GM19035 (cell line): ENCODE data around the gene GSX1.
"Not testable (repeated sequence)": the region's sequence is repeated elsewhere in the genome, so short reads cannot be mapped to it uniquely, and the experiment has no call there.

ENCODE experiments used
- ATAC-seq: cut with Tn5 transposase; IDR thresholded peaks from one replicate; pipeline ENCODE4 v1.9.1; 2021; ENCODE audit not compliant: unreplicated experiment

The GSX1 gene

DNA sequence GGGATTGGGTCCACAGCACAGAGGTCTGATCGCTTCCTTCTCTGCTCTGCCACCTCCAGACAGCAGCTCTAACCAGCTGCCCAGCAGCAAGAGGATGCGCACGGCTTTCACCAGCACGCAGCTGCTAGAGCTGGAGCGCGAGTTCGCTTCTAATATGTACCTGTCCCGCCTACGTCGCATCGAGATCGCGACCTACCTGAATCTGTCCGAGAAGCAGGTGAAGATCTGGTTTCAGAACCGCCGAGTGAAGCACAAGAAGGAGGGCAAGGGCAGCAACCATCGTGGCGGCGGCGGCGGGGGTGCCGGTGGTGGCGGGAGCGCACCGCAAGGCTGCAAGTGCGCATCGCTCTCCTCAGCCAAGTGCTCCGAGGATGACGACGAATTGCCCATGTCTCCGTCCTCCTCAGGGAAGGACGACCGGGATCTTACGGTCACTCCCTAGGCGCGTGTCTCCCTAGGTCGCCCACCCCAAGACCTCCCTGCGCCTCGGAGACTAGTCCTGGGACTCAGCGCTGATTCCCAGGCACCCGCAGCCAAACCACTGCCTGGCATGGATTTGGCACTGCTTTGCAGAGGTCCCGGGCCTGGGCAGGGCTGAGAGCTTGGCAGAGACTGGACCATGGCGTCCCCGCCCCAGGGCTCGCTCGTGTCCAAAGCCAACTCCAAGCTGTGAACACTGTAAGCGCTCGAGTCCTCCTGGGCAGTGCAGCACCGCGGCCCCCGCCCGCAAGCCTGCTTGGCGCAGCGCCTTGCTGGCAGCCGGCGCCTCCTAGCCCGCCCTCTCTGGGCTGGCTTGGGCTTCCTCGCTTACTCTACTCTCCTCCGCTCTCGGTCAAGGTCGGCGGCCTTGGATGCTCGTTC, 1.5 kb downstream of the GSX1 start:
- no peak for ATAC-seq

- ATAC-seq, result no peak
Observed at GRCh38 chr13:27794368-27794691, 2.0 kb downstream of the GSX1 start.

DNA sequence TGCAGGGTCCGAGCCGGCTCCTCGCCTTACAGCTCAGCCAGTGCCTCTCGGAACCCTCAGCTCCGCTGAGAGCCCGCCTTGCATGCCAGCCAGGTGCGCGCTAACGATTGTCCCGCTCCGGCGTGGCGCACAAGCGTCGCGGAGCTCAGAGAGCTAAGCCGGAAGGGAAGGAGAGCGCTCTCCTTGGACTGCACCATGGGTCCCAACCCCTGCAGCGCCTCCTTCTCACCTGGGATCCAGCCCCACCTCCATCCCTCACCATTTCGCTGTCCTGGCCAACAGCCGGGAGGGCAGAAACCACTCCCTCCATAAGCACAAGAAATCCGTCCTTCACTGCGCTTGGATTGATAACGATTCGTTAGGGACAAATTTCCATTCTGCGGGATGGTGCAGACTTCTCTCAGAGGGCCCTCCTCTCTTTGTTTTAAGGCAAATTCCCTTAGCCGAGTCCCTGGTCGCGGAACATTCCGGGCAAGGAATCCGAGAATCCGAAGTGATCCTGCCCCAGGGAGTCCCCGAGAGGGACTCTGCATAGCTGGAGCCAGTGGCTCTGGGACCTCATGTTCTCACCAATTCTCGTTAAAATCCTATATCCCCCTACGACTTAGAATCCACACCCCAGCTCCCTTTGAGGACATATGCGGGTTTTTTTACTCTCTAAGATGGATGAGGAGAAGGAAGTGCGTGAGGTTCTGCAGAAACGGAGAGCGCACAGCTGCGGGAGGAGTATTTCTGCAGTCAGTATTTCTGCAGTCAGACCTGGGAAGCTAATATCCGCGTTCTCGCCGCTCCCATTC, 2.8 kb downstream of the GSX1 start:
- ATAC-seq, result no peak

GRCh38 chr13:27795718-27796019, 3.4 kb downstream of the GSX1 start:
- no peak for ATAC-seq

DNA sequence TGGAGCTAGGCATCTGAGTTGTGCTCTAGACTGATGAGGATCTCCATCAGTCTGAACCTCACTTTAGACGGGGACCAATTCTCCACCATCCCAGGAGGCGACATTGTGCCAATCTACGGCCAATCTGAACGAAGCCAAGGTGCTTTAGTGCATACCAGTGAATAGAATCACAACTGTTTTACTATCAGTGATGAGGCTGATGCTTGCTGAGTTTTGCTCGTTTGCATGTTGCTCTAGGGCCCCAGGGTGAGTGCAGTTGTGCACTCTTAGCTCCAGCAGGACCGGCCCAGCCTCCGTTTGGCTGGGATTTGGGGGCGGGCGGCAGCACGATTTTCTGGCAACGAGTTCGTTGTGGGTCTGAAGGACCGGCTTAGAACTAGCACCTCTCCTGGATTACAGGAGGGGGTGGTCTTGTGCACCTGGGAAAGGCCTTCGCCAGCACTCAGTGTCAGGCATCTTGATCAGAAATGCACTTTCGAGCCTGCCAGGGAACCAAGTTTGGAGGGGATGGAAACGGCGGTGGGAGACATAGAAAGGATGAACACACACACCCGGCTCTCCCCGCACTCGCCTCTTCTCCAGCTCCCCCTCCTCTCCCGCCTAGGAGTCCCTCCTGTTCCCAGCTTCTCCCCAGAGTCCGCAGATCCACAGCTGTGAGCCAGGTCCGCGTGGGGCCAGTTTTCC, 4.4 kb downstream of the GSX1 start:
- ATAC-seq, result no peak

GRCh38 chr13:27797228-27797624, 4.9 kb downstream of the GSX1 start:
- ATAC-seq, result no peak

DNA sequence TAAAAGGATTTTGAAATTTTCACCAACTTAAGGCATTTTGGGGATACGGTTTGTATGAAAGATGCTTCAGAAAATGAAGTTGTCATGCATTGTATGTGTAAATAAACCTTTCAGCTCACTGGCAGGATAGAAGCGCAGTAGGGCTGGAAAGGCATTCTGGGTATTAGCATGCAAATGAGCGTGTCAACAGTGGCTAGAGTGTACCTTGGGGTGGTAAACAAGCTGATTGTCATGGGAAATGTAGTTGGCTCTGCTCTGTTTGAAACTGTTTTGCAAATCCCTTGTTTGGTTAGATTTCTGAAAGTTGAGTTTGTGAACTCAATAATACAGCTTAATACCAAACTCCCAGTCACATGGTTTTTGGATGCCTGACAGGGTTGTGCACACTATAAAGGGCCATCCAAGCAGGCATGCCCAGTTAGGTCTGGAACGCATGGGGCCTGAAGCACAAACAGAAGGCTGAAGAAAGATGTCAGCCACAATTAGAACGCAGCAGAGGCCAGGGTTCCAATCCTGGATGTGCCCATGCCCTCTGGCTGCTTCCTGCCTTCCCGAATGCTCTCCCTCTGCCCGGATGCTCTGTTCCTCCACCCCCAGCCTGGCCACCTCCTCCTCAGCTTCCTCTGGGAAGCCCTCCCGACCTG, 14.6 kb downstream of the GSX1 start:
- ATAC-seq, result no peak

DNA sequence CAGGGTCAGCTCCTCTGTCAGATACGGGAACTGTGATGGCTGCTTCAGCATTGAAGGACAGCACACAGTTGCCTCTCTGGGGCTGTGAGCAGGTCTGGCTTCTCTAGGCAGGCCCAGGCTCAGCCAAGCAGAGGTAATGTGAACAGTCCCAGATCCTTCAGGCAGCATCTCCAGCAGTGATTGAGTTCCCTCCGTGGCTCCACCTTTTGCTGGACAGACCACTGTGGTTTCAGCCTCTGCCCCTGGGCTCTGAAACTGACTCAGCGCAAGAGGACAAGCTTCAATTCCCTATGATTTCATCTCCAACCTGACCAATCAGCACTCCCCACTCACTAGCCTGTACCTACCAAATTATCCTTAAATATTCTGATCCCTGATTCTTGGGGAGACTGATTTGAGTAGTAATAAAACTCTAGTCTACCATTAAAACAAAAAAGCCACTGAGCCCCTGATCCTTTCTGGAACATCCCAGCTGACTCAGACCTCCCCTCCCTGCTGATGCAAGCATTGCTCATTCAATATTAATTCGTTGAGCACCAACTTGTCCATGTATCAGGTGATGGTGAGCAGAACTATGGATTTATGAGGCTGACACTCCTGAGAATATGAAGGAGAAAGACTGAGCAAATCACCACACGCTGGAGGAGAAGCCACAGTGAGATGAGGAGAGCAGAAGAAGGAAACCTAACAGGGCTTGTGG, 16.7 kb downstream of the GSX1 start:
- no peak for ATAC-seq

- no peak for ATAC-seq
Observed at GRCh38 chr13:27810009-27810408, 17.7 kb downstream of the GSX1 start.

GRCh38 chr13:27810461-27810860, 18.2 kb downstream of the GSX1 start:
- no peak for ATAC-seq

- no peak for ATAC-seq
Observed at GRCh38 chr13:27813826-27814225, 21.5 kb downstream of the GSX1 start.

- not testable (repeated sequence) for ATAC-seq
Observed at GRCh38 chr13:27817832-27818231, 25.5 kb downstream of the GSX1 start.

- no peak for ATAC-seq
Observed at GRCh38 chr13:27820524-27821482, 28.5 kb downstream of the GSX1 start.

DNA sequence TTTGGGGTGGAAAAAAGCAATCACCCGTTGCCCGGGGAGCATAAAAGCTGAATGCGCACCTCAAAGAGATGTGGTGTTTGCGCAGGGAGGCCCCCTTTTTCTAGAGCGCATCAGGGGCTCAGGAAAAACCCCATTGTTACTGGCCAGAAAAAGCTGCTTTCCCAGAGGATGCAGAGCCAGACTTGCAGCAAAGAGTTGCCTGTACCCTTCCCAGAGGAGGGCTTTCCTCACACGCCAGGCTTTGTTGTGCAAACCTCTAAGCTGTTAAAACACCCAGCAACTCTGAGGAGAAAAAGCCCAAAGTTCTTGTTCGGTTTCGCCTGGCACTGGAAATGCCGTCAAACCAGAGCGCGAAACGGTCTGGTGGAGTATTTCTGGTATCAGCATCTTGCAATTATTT, 29.3 kb downstream of the GSX1 start:
- ATAC-seq, result no peak

DNA sequence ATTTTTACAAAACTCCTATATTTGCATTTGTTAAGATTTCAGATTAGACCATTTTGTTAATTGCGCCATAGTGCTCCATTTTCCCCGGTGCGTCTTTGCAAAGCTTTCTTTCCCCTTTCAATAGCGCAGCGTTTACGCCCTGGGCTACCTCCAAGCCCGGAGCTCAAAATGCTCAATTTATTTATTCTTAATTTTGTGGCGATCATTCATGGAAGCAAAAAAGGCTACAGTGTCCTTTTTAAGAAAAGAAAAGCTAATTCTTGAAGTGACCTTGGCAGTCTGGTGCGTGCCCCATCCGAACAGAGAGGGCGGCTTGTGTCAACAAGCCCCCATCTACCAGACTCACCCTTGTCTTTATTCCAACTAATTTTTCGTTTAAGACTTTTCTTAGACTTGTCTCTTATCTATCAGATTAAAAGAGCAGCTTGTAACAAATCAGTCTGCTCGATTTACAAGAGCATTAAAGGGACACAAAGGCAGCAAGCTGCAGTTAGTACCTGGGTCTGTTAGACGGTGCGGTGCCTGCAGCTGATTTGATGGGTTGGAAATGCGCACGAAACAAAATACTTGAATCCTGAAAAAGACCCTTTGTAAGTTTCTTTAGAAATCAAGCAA, 30.1 kb downstream of the GSX1 start:
- no peak for ATAC-seq

DNA sequence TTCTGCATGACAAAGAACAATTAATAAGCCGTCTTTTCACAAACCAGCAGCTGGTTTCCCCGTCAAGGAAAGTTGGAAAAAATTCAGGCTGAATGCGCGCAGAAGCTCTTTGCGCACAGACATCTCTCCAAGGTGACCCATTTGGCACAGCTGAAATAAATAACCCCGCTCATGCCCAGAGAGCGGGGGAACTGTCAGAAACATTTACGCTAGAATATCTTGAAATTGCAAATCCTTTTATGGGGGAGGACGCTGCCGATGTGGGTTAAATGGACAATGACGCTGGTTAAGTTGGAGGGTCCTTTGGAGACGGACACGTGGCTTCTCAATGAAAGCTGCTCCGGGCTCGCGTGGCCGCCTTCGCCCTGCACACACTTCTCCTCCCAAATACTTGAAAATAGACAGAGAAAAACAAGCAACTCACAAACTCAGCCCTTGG, 30.6 kb downstream of the GSX1 start:
- no peak for ATAC-seq

GRCh38 chr13:27824121-27824520, 31.8 kb downstream of the GSX1 start:
- ATAC-seq, result no peak

- ATAC-seq, result no peak
Observed at GRCh38 chr13:27825072-27825471, 32.8 kb downstream of the GSX1 start.
